Stimulated activated CD8-positive, alpha-beta memory T cell treated with anti-CD3 and anti-CD28 coated beads, Interleukin-2, amount 100 ng/mL, for 48 hours (primary cell): ENCODE results near the gene LIN52.
"Not testable (repeated sequence)": the region's sequence is repeated elsewhere in the genome, so short reads cannot be mapped to it uniquely, and the experiment has no call there.

Experiments
- DNase-seq, 2 donors: peaks; one replicate each; pipeline ENCODE4 v3.0.0-alpha.2; 2020; ENCODE audit warnings: low read depth in 2 of 2

The LIN52 gene

GRCh38 chr14:74109369-74109768, 24.6 kb downstream of the LIN52 start:
- no peak for DNase-seq

GRCh38 chr14:74111395-74112216, 26.9 kb downstream of the LIN52 start:
- DNase-seq, result not testable (repeated sequence)

GRCh38 chr14:74125487-74125886, 40.7 kb downstream of the LIN52 start:
- not testable (repeated sequence) for DNase-seq

- no peak for DNase-seq
Measured at GRCh38 chr14:74126315-74127013, 41.7 kb downstream of the LIN52 start.

- DNase-seq, result no peak
Measured at GRCh38 chr14:74127634-74128033, 42.9 kb downstream of the LIN52 start.

- no peak for DNase-seq
Measured at GRCh38 chr14:74133833-74134481, 49.2 kb downstream of the LIN52 start.

- DNase-seq, result no peak
Measured at GRCh38 chr14:74134484-74134883, 49.7 kb downstream of the LIN52 start.

GRCh38 chr14:74135426-74135825, 50.7 kb downstream of the LIN52 start:
- DNase-seq, result no peak

- DNase-seq, result no peak
Measured at GRCh38 chr14:74140374-74140850, 55.7 kb downstream of the LIN52 start.

GRCh38 chr14:74141703-74142102, 56.9 kb downstream of the LIN52 start:
- no peak for DNase-seq

- no peak for DNase-seq
Measured at GRCh38 chr14:74142523-74142922, 57.8 kb downstream of the LIN52 start.

- DNase-seq, result no peak
Measured at GRCh38 chr14:74144789-74145188, 60.0 kb downstream of the LIN52 start.

GRCh38 chr14:74147571-74147970, 62.8 kb downstream of the LIN52 start:
- no peak for DNase-seq

- DNase-seq, result no peak
Measured at GRCh38 chr14:74148705-74149104, 63.9 kb downstream of the LIN52 start.

- no peak for DNase-seq
Measured at GRCh38 chr14:74155287-74155686, 70.5 kb downstream of the LIN52 start.

GRCh38 chr14:74155749-74156148, 71.0 kb downstream of the LIN52 start:
- DNase-seq, result no peak

GRCh38 chr14:74160763-74161162, 76.0 kb downstream of the LIN52 start:
- no peak for DNase-seq

GRCh38 chr14:74161526-74162158, 76.9 kb downstream of the LIN52 start:
- DNase-seq, result no peak

GRCh38 chr14:74169906-74170305, 85.2 kb downstream of the LIN52 start:
- no peak for DNase-seq

- no peak for DNase-seq
Measured at GRCh38 chr14:74176400-74176793, 91.6 kb downstream of the LIN52 start.

GRCh38 chr14:74179856-74180255, 95.1 kb downstream of the LIN52 start:
- no peak for DNase-seq
